Measurements from ENCODE around the gene RAB14. TPM values are rescaled to one million over a fixed set of nuclear protein-coding genes. Genes with fewer than 3 reads are reported as not detected.

Gene RAB14
- total and polyA plus RNA-seq, 10 of the 15 experiments (the other 5 are each of a cell fraction or from before 2014, with no cell fraction given) = 16.7 to 59.9 (median 25.4) TPM

GRCh38 chr9:121220996-121221663, 19.5 kb upstream of the RAB14 start:
- RAD21 ChIA-PET (ENCODE audit: unreplicated experiment) = no interaction called here
- Histone ChIP-seq H3K4me2 (ENCODE audit: control insufficient read depth, insufficient read depth) (no peak overlapping the region), H2AFZ (ENCODE audit: control insufficient read depth, low read depth, low read length) (no peak overlapping the region), H3K27me3 (replicated peaks in 1 of 2; ENCODE audit: control insufficient read depth in 2 of 2, insufficient read depth in 2 of 2, low read length in 1 of 2) (no peaks in the 10 kb centered on the region), H4K20me1 (ENCODE audit: control insufficient read depth, insufficient read depth) (no peaks in the 10 kb centered on the region), H3K9ac (ENCODE audit: control insufficient read depth, insufficient read depth, low read length) (no peak overlapping the region), H3K4me1 (ENCODE audit: control insufficient read depth, insufficient read depth, low read length) (peaks cover 10% of the 10 kb centered on the region), H3K4me3 (no peak overlapping the region), H3K36me3 (ENCODE audit: control insufficient read depth in 2 of 2, insufficient read depth in 2 of 2, low read length in 1 of 2) (no peaks in the 10 kb centered on the region), H3K27ac (ENCODE audit: control insufficient read depth, insufficient read depth) (no peak overlapping the region), H3K79me2 (ENCODE audit: control insufficient read depth, insufficient read depth, low read length) (no peaks in the 10 kb centered on the region), H3K9me3 (replicated peaks; ENCODE audit: control insufficient read depth, insufficient read depth, low read length) (no peaks in the 10 kb centered on the region)
- CTCF ChIA-PET = interaction anchor here (0.6 to 4.4 kb wide), 5 partner anchors 9 to 179 kb away, joined by 3 to 32 read pairs (median 5); no protein-coding TSS in a partner anchor
- no peak for TF ChIP-seq CEBPB (IDR thresholded peaks at IDR 0.05; ENCODE audit: borderline replicate concordance in 1 of 2, low read depth in 2 of 2, low read length in 2 of 2)
- no peak for TF ChIP-seq BCLAF1 (IDR thresholded peaks at IDR 0.05)
- TF ChIP-seq SKIL (IDR thresholded peaks at IDR 0.05; ENCODE audit: low read depth, poor library complexity, severe bottlenecking) = no peak
- no peak for TF ChIP-seq ATF2 (IDR thresholded peaks at IDR 0.05; ENCODE audit: low read length)
- no peak for TF ChIP-seq NFYA (IDR thresholded peaks at IDR 0.05; ENCODE audit: borderline replicate concordance, low read depth, low read length)
- no peak for TF ChIP-seq ZNF217 (IDR thresholded peaks at IDR 0.05)
- TF ChIP-seq RELB (IDR thresholded peaks at IDR 0.05; ENCODE audit: low read depth) = peak; percentile 15; the same call in 1 of the 2 replicates
- DNase-seq (ENCODE audit: low read depth, low spot score) (no peak), ATAC-seq (no peak), FAIRE-seq (no peak)
- SMC1A ChIA-PET (ENCODE audit: uncharacterized antibody, unreplicated experiment) = interaction anchor here (0.7 to 2.1 kb wide), 4 partner anchors 8 to 70 kb away, joined by 3 to 5 read pairs (median 4); no protein-coding TSS in a partner anchor
- in situ Hi-C loops (cut with MboI) = no loop called here
- WGBS (ENCODE audit: insufficient coverage, insufficient replicate concordance, low lambda C conversion rate, missing lambda C conversion rate) = 89% methylated on average over 13 of the region's 13 CpGs
- POLR2A ChIA-PET = no interaction called here
- intact Hi-C loops (cut with micrococcal nuclease; ENCODE audit: unreplicated experiment) = no loop called here
- no TSS peak for BruUV-seq (replicated peaks)
